WTC11 (cell line): ENCODE results near the gene NUDT8. TPM values are rescaled to one million over a fixed set of nuclear protein-coding genes. Genes with fewer than 3 reads are reported as not detected.
"Not testable (repeated sequence)": the region's sequence is repeated elsewhere in the genome, so short reads cannot be mapped to it uniquely, and the experiment has no call there.

Experiments
- ATAC-seq: fragments of 200-7000 bp; cut with Tn5 transposase; 2 replicates; pipeline ENCODE4 v1.10.0; 2021; ENCODE audit warnings: mild to moderate bottlenecking, moderate library complexity
- CTCF ChIA-PET: fragments of 300-600 bp; sonication (Branson Sonifier 250); formaldehyde crosslinking; loops from one replicate; lab custom pipeline; 2021; ENCODE audit warnings: antibody characterized with exemption; lab: Charles Lee
- POLR2A ChIA-PET: fragments of 350-600 bp; sonication (Branson Sonifier 250); formaldehyde crosslinking; loops from one replicate; lab custom pipeline; 2021; ENCODE audit warnings: antibody characterized with exemption; lab: Charles Lee
- DNase-seq: peaks from one replicate; pipeline ENCODE4 v3.0.0; 2021; ENCODE audit warnings: low spot score
- H3K27ac Mint-ChIP-seq: 2 replicates; pipeline ENCODE4 v1.8.0; 2021; ENCODE audit warnings: mixed read lengths
- H3K27me3 Mint-ChIP-seq: 2 replicates; pipeline ENCODE4 v1.8.0; 2021; ENCODE audit warnings: low read depth, mild to moderate bottlenecking, moderate library complexity, mixed read lengths
- H3K36me3 Mint-ChIP-seq: 2 replicates; pipeline ENCODE4 v1.8.0; 2021; ENCODE audit warnings: mixed read lengths
- H3K4me1 Mint-ChIP-seq: 2 replicates; pipeline ENCODE4 v1.8.0; 2022; ENCODE audit warnings: mixed read lengths
- H3K4me3 Mint-ChIP-seq: 2 replicates; pipeline ENCODE4 v1.8.0; 2021; ENCODE audit warnings: mild to moderate bottlenecking, moderate library complexity, mixed read lengths
- H3K9me3 Mint-ChIP-seq: 2 replicates; pipeline ENCODE4 v1.8.0; 2021; ENCODE audit warnings: mixed read lengths
- AFF4 ChIP-seq: sonication (generic); formaldehyde crosslinking; IDR thresholded peaks from 2 replicates; pipeline ENCODE4 v1.8.1; 2023; ENCODE audit warnings: mild to moderate bottlenecking, missing genetic modification reagents, borderline replicate concordance
- CREB1 ChIP-seq: sonication (generic); formaldehyde crosslinking; IDR thresholded peaks from 2 replicates; pipeline ENCODE4 v1.8.0; 2023; ENCODE audit warnings: mild to moderate bottlenecking, missing genetic modification reagents
- E2F4 ChIP-seq: sonication (generic); formaldehyde crosslinking; IDR thresholded peaks from 2 replicates; pipeline ENCODE4 v1.8.1; 2022; ENCODE audit warnings: low read depth, mild to moderate bottlenecking, moderate library complexity, missing genetic modification reagents, borderline replicate concordance
- E2F5 ChIP-seq: sonication (generic); formaldehyde crosslinking; IDR thresholded peaks from 2 replicates; pipeline ENCODE4 v1.8.1; 2022; ENCODE audit warnings: mild to moderate bottlenecking, moderate library complexity, missing genetic modification reagents
- GTF2I ChIP-seq: fragments of 250-450 bp; sonication (Bioruptor Pico); conservative IDR thresholded peaks from 2 replicates; pipeline ENCODE4 v1.4.0; 2021; ENCODE audit warnings: mild to moderate bottlenecking
- MLX ChIP-seq: sonication (generic); formaldehyde crosslinking; IDR thresholded peaks from 2 replicates; pipeline ENCODE4 v1.8.1; 2023; ENCODE audit warnings: mild to moderate bottlenecking, missing genetic modification reagents, moderate library complexity
- MXD4 ChIP-seq: fragments of 250-450 bp; sonication (Bioruptor Pico); IDR thresholded peaks from 2 replicates; pipeline ENCODE4 v1.8.0; 2021; ENCODE audit warnings: mild to moderate bottlenecking, moderate library complexity, borderline replicate concordance
- NFATC4 ChIP-seq: fragments of 250-450 bp; sonication (Bioruptor Pico); IDR thresholded peaks from 2 replicates; pipeline ENCODE4 v1.9.0; 2021; ENCODE audit warnings: mild to moderate bottlenecking
- SMAD4 ChIP-seq: sonication (generic); formaldehyde crosslinking; IDR thresholded peaks from 2 replicates; pipeline ENCODE4 v1.8.0; 2022; ENCODE audit warnings: mild to moderate bottlenecking, missing genetic modification reagents
- TP53 ChIP-seq: sonication (generic); formaldehyde crosslinking; IDR thresholded peaks from 2 replicates; pipeline ENCODE4 v1.8.1; 2023; ENCODE audit warnings: mild to moderate bottlenecking, missing genetic modification reagents
- USF2 ChIP-seq: sonication (generic); formaldehyde crosslinking; IDR thresholded peaks from 2 replicates; pipeline ENCODE4 v1.8.1; 2023; ENCODE audit warnings: mild to moderate bottlenecking, missing genetic modification reagents, moderate library complexity
- ZNF396 ChIP-seq: fragments of 250-450 bp; sonication (Bioruptor Pico); IDR thresholded peaks from 2 replicates; pipeline ENCODE4 v1.8.0; 2021; ENCODE audit warnings: mild to moderate bottlenecking, moderate library complexity, borderline replicate concordance
- ZNF416 ChIP-seq: fragments of 250-450 bp; sonication (Bioruptor Pico); IDR thresholded peaks from 2 replicates; pipeline ENCODE4 v1.9.0; 2021; ENCODE audit warnings: mild to moderate bottlenecking, inconsistent platforms
- ZNF425 ChIP-seq: fragments of 250-450 bp; sonication (Bioruptor Pico); conservative IDR thresholded peaks from 2 replicates; pipeline ENCODE4 v1.9.0; 2021; ENCODE audit warnings: mild to moderate bottlenecking
- ZSCAN18 ChIP-seq: fragments of 250-450 bp; sonication (Bioruptor Pico); IDR thresholded peaks from 2 replicates; pipeline ENCODE4 v2.1.2; 2022; ENCODE audit warnings: mild to moderate bottlenecking, moderate library complexity
- total RNA-seq: library from RNA; stranded (reverse); gene quantifications from 3 replicates; pipeline ENCODE4 v1.2.3, GENCODE V29; 2021

The NUDT8 gene
- total RNA-seq, 1 experiment from 2014 or later, result 8.3 TPM

- peaks cover 3% of the 10 kb centered on the region for H3K4me1 Mint-ChIP-seq
- H3K27me3 Mint-ChIP-seq, result peaks cover 30% of the 10 kb centered on the region
- CTCF ChIA-PET, result interaction anchor here (0.8 to 4.5 kb wide), 5 partner anchors 9 to 59 kb away, joined by 3 to 43 read pairs (median 7); partner anchors contain the start of gene NUDT8
- H3K9me3 Mint-ChIP-seq, result peaks cover 3% of the 10 kb centered on the region; the same call in 1 of the 2 replicates
- TF ChIP-seq USF2 (CRISPR knock-in tag), result no peak
- TF ChIP-seq ZNF396 (CRISPR knock-in tag), result no peak
- TF ChIP-seq, all 79 proteins: peak for 0
- ATAC-seq (no peak), DNase-seq (no peak)
- POLR2A ChIA-PET, result interaction anchor here (0.6 to 0.9 kb wide), 2 partner anchors 9 to 58 kb away, joined by 3 read pairs; partner anchors contain the start of gene NUDT8
- Mint-ChIP-seq H3K27ac (no peak overlapping the region), H3K4me3 (no peak overlapping the region), H3K36me3 (no peaks in the 10 kb centered on the region)
These were observed 9.0 kb upstream of the NUDT8 start for GRCh38 chr11:67638535-67639437.

GRCh38 chr11:67637441-67637840 lies 7.7 kb upstream of the NUDT8 start:
- DNase-seq, H3K4me3 Mint-ChIP-seq, H3K9me3 Mint-ChIP-seq, H3K36me3 Mint-ChIP-seq, H3K27ac Mint-ChIP-seq, H3K4me1 Mint-ChIP-seq, POLR2A ChIA-PET, ATAC-seq: not testable (repeated sequence)
- H3K27me3 Mint-ChIP-seq, result peaks cover 27% of the 10 kb centered on the region
- CTCF ChIA-PET, result interaction anchor here (3.2 to 4.5 kb wide), 2 partner anchors 8 to 22 kb away, joined by 11 to 43 read pairs; partner anchors contain the start of gene NUDT8

- H3K27ac Mint-ChIP-seq, result no peak overlapping the region
- no peaks in the 10 kb centered on the region for H3K36me3 Mint-ChIP-seq
- peaks cover 3% of the 10 kb centered on the region; the same call in 1 of the 2 replicates for H3K9me3 Mint-ChIP-seq
- TF ChIP-seq E2F5 (CRISPR knock-in tag) (no peak), ZNF416 (CRISPR knock-in tag) (no peak)
- no peak for ATAC-seq
- H3K4me1 Mint-ChIP-seq, result peaks cover 7% of the 10 kb centered on the region
- no peak overlapping the region for H3K4me3 Mint-ChIP-seq
- peaks cover 24% of the 10 kb centered on the region for H3K27me3 Mint-ChIP-seq
- CTCF ChIA-PET, result interaction anchor here (1.1 to 4.5 kb wide), 2 partner anchors 7 to 23 kb away, joined by 3 to 43 read pairs; partner anchors contain the start of gene NUDT8
- POLR2A ChIA-PET, result no interaction called here
- DNase-seq, result no peak
These were observed 7.2 kb upstream of the NUDT8 start for GRCh38 chr11:67636962-67637361.

- Mint-ChIP-seq H3K4me3 (no peak overlapping the region), H3K9me3 (peaks cover under 1% of the 10 kb centered on the region; the same call in 1 of the 2 replicates), H3K36me3 (no peaks in the 10 kb centered on the region), H3K27me3 (peaks cover 11% of the 10 kb centered on the region), H3K27ac (no peak overlapping the region), H3K4me1 (peaks cover 16% of the 10 kb centered on the region)
- POLR2A ChIA-PET, result no interaction called here
- CTCF ChIA-PET, result no interaction called here
- ATAC-seq, result no peak
- DNase-seq, result no peak
- TF ChIP-seq SMAD4 (CRISPR knock-in tag) (no peak), GTF2I (CRISPR knock-in tag) (no peak), CREB1 (CRISPR knock-in tag) (no peak), ZSCAN18 (CRISPR knock-in tag) (no peak), MXD4 (CRISPR knock-in tag) (no peak), TP53 (CRISPR knock-in tag) (no peak), AFF4 (no peak), NFATC4 (CRISPR knock-in tag) (no peak), E2F4 (CRISPR knock-in tag) (no peak), ZNF425 (no peak), MLX (CRISPR knock-in tag) (no peak)
These were observed 5.4 kb upstream of the NUDT8 start for GRCh38 chr11:67635231-67635521.
